SK-N-SH (cell line): ENCODE results near the gene DLG1. TPM values are rescaled to one million over a fixed set of nuclear protein-coding genes. Genes with fewer than 3 reads are reported as not detected.

Experiments
- CTCF ChIA-PET: fragments of 300-600, 350-600 bp; formaldehyde crosslinking; extraction: SDS; loops from one replicate; lab custom pipeline; 2021; lab: Yijun Ruan, JAX
- POLR2A ChIA-PET: fragments of 350-600 bp; sonication (Branson Sonifier 250); formaldehyde crosslinking; extraction: SDS; loops from one replicate; lab custom pipeline; 2020; ENCODE audit warnings: antibody characterized with exemption, inconsistent platforms; lab: Yijun Ruan, JAX
- DNase-seq: peaks from one replicate; pipeline ENCODE4 v3.0.0; 2012
- H2AFZ ChIP-seq: fragments of 200-600 bp; sonication (generic); 2 replicates; pipeline ENCODE4 v1.8.1; 2016; ENCODE audit warnings: antibody characterized with exemption, mild to moderate bottlenecking, low read depth
- H3F3A ChIP-seq: fragments of 200-600 bp; sonication (generic); replicated peaks from 2 replicates; pipeline ENCODE3; 2016; ENCODE audit warnings: antibody characterized with exemption, mild to moderate bottlenecking; ENCODE audit not compliant: insufficient read depth
- H3K27ac ChIP-seq, 2 experiments: fragments of 200-500 bp in 1 of 2; fragments of 200-600 bp in 1 of 2; sonication (Bioruptor generic) in 1 of 2; sonication (generic), shearing (Covaris generic) in 1 of 2; 2 replicates each; pipeline versions ENCODE4 v1.5.1 to v1.6.1; 2014 to 2016; ENCODE audit warnings: low read depth in 2 of 2, inconsistent platforms in 1 of 2, low read length in 1 of 2, mild to moderate bottlenecking in 1 of 2, mixed read lengths in 1 of 2
- H3K27me3 ChIP-seq: fragments of 200-600 bp; sonication (generic), shearing (Covaris generic); 2 replicates; pipeline ENCODE4 v1.6.1; 2016; ENCODE audit warnings: mixed run types; ENCODE audit not compliant: insufficient read depth
- H3K36me3 ChIP-seq, 2 experiments: fragments of 200-500 bp in 1 of 2; fragments of 200-600 bp in 1 of 2; sonication (Bioruptor generic) in 1 of 2; sonication (generic) in 1 of 2; replicated peaks in 1 of 2; 2 replicates each; pipeline versions ENCODE3 to v1.5.1; 2014 to 2016; ENCODE audit warnings: low read length in 1 of 2, mild to moderate bottlenecking in 1 of 2; ENCODE audit not compliant: insufficient read depth in 2 of 2, control insufficient read depth in 1 of 2
- H3K4me1 ChIP-seq, 2 experiments: fragments of 200-500 bp in 1 of 2; fragments of 200-600 bp in 1 of 2; sonication (Bioruptor generic) in 1 of 2; sonication (generic), shearing (Covaris generic) in 1 of 2; 2 replicates each; pipeline versions ENCODE4 v1.5.1 to v1.6.1; 2014 to 2016; ENCODE audit warnings: low read depth in 1 of 2, low read length in 1 of 2, mixed run types in 1 of 2; ENCODE audit not compliant: insufficient read depth in 2 of 2, control insufficient read depth in 1 of 2
- H3K4me2 ChIP-seq: fragments of 200-600 bp; sonication (generic), shearing (Covaris generic); 2 replicates; pipeline ENCODE4 v1.6.1; 2017; ENCODE audit warnings: mixed run types
- H3K4me3 ChIP-seq, 2 experiments: fragments of 200-500 bp in 1 of 2; fragments of 200-600 bp in 1 of 2; sonication (Bioruptor generic) in 1 of 2; sonication (generic), shearing (Covaris generic) in 1 of 2; 2 replicates each; pipeline versions ENCODE4 v1.5.1 to v1.8.1; 2014 to 2016; ENCODE audit warnings: low read depth in 2 of 2, inconsistent platforms in 1 of 2, low read length in 1 of 2, mild to moderate bottlenecking in 1 of 2, mixed read lengths in 1 of 2, moderate library complexity in 1 of 2
- H3K79me2 ChIP-seq: fragments of 200-600 bp; sonication (generic); 2 replicates; pipeline ENCODE4 v1.8.1; 2017; ENCODE audit warnings: mild to moderate bottlenecking; ENCODE audit not compliant: insufficient read depth
- H3K9ac ChIP-seq: fragments of 200-600 bp; sonication (generic); 2 replicates; pipeline ENCODE4 v1.6.1; 2017; ENCODE audit warnings: mixed run types
- H3K9me2 ChIP-seq: fragments of 200-600 bp; sonication (generic); 2 replicates; pipeline ENCODE4 v1.6.1; 2017; ENCODE audit warnings: mixed run types
- H3K9me3 ChIP-seq: fragments of 200-600 bp; sonication (generic); 2 replicates; pipeline ENCODE4 v1.6.1; 2017; ENCODE audit warnings: mixed run types, mild to moderate bottlenecking, moderate library complexity
- H4K20me1 ChIP-seq: fragments of 200-600 bp; sonication (generic); 2 replicates; pipeline ENCODE4 v1.6.1; 2017; ENCODE audit warnings: mild to moderate bottlenecking, mixed run types; ENCODE audit not compliant: insufficient read depth
- EZH2phosphoT487 ChIP-seq: fragments of 200-600 bp; sonication (generic); IDR thresholded peaks from 2 replicates; pipeline ENCODE4 v1.6.1; 2017; ENCODE audit warnings: low read depth, mixed run types, mild to moderate bottlenecking, antibody characterized with exemption, moderate library complexity, borderline replicate concordance
- FOXJ3 ChIP-seq: sonication (generic); formaldehyde crosslinking; IDR thresholded peaks from 2 replicates; pipeline ENCODE4 v1.5.1; 2020; ENCODE audit warnings: mild to moderate bottlenecking, missing genetic modification reagents
- FOXM1 ChIP-seq: IDR thresholded peaks from 2 replicates; pipeline ENCODE4 v1.4.0; 2012; ENCODE audit warnings: low read depth, mild to moderate bottlenecking
- GATA2 ChIP-seq: sonication (generic); formaldehyde crosslinking; IDR thresholded peaks from 2 replicates; pipeline ENCODE4 v1.5.0; 2020; ENCODE audit warnings: mild to moderate bottlenecking, missing genetic modification reagents
- MXI1 ChIP-seq: IDR thresholded peaks from 2 replicates; pipeline ENCODE4 v1.6.1; 2012; ENCODE audit warnings: mild to moderate bottlenecking, low read depth, low read length, improper control_type of control experiment
- NFIC ChIP-seq: IDR thresholded peaks from 2 replicates; pipeline ENCODE4 v1.4.0; 2012; ENCODE audit warnings: borderline replicate concordance
- NRF1 ChIP-seq: IDR thresholded peaks from 2 replicates; pipeline ENCODE4 v1.6.1; 2012; ENCODE audit warnings: low read depth, mild to moderate bottlenecking, low read length
- RAD21 ChIP-seq: IDR thresholded peaks from 2 replicates; pipeline ENCODE4 v1.6.1; 2012; ENCODE audit warnings: mild to moderate bottlenecking, low read length
- RFX5 ChIP-seq: IDR thresholded peaks from 2 replicates; pipeline ENCODE4 v1.6.1; 2012; ENCODE audit warnings: mild to moderate bottlenecking, improper control_type of control experiment, low read length
- SIN3A ChIP-seq: IDR thresholded peaks from 2 replicates; pipeline ENCODE4 v1.6.1; 2012; ENCODE audit warnings: low read depth, mild to moderate bottlenecking, low read length, moderate library complexity, borderline replicate concordance
- TEAD4 ChIP-seq: IDR thresholded peaks from 2 replicates; pipeline ENCODE4 v1.4.0; 2012; ENCODE audit warnings: mild to moderate bottlenecking, borderline replicate concordance; ENCODE audit not compliant: insufficient read depth
- YY1 ChIP-seq: IDR thresholded peaks from 2 replicates; pipeline ENCODE4 v1.4.0; 2012; ENCODE audit warnings: low read depth, mild to moderate bottlenecking
- WGBS: methylation state at CpG from one replicate; pipeline ENCODE4 v1.1.6; 2017; ENCODE audit warnings: low lambda C conversion rate; 5-methylcytosine and 5-hydroxymethylcytosine counted together
- polyA plus RNA-seq, 3 experiments: library from polyadenylated mRNA; depleted of rRNA; stranded (reverse); fragments of >200 nt; gene quantifications; 2 replicates each; pipeline ENCODE4 v1.2.3, GENCODE V29; 2012
- TF ChIP-seq, protein P1 (sequence below): IDR thresholded peaks from 2 replicates; pipeline ENCODE4 v1.4.0; 2012; ENCODE audit warnings: low read depth, borderline replicate concordance
- TF ChIP-seq, protein P2 (sequence below): IDR thresholded peaks from 2 replicates; pipeline ENCODE4 v1.4.0; 2012; ENCODE audit warnings: low read depth

DLG1 gene
- polyA plus RNA-seq, 1 of the 3 experiments (the other 2 are of a cell fraction): 16.5 TPM

DNA sequence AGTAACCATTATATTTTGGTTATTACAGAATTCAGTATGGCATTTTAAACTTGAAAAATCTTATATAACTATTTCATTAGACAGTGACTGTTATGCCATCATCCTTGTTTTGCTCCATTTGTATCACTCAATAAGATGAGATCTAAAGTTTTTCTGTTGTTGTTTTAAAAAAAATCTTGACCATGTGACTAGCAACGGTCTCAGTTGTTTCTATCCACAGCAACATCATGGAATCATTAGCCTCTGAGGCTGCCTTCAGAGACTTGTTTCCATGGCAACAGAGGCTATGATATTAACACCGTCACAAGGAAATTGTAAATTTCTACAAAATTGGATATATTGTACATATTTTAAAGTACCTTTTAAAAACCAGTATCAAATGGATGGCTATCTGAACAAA is 129.8 kb downstream of the DLG1 start:
- Histone ChIP-seq H3K4me3 (no peak overlapping the region), H3K9ac (no peak overlapping the region), H3K27ac (peak overlapping the region; percentile 46 to 94; a peak in 3 of 4 replicates), H3K4me2 (no peak overlapping the region), H3K4me1 (peaks cover 0 to 36% of the 10 kb centered on the region in 2 experiments; a peak in 2 of 4 replicates), H3F3A (no peaks in the 10 kb centered on the region), H2AFZ (no peak overlapping the region), H3K9me2 (no peaks in the 10 kb centered on the region), H3K9me3 (no peaks in the 10 kb centered on the region), H3K27me3 (no peaks in the 10 kb centered on the region), H3K79me2 (peaks cover 42% of the 10 kb centered on the region; the same call in 1 of the 2 replicates), H4K20me1 (0 out of 2 replicates have a peak, but pooled peaks cover 5% of the 10 kb centered on the region), H3K36me3 (no peaks in the 10 kb centered on the region)
- peak; percentile 39 for DNase-seq
- CTCF ChIA-PET: interaction anchor here (1.3 to 2.6 kb wide), 4 partner anchors 18 to 199 kb away, joined by 3 to 12 read pairs (median 10); partner anchors contain the start of gene MELTF
- 59% methylated on average over 2 of the region's 2 CpGs for WGBS
- TF ChIP-seq RFX5 (peak; percentile 91), RAD21 (no peak), YY1 (no peak), MXI1 (peak; percentile 68), NFIC (no peak), SIN3A (no peak)
- TF ChIP-seq, protein P1, sequence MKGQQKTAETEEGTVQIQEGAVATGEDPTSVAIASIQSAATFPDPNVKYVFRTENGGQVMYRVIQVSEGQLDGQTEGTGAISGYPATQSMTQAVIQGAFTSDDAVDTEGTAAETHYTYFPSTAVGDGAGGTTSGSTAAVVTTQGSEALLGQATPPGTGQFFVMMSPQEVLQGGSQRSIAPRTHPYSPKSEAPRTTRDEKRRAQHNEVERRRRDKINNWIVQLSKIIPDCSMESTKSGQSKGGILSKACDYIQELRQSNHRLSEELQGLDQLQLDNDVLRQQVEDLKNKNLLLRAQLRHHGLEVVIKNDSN: peak; percentile 29; the same call in 1 of the 2 replicates
- POLR2A ChIA-PET: no interaction called here

DNA sequence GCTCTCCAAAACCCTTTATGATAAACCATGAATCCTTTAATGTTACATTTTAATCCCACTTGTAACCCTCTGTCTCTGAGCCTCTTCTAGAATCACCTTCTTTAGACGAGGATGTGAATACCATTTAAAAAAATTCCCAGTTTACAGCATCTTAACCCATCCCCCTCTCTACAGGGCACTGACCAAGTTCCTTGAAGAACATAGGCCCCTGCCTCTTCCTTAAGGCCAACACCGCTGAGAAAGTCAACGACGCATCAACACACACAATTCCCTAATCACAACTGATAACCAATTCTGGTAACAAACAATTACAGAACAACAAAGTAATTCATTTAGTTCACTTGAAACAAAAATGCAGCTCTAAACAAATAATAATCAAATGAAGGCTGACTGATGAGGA is 130.3 kb downstream of the DLG1 start:
- H3K4me2 ChIP-seq: no peak overlapping the region
- DNase-seq: no peak
- H3K27ac ChIP-seq: peak overlapping the region; percentile 46 to 94; a peak in 3 of 4 replicates
- H3K27me3 ChIP-seq: no peaks in the 10 kb centered on the region
- WGBS: 91% methylated on average over 4 of the region's 4 CpGs
- H3K9me3 ChIP-seq: no peaks in the 10 kb centered on the region
- H3K9me2 ChIP-seq: no peaks in the 10 kb centered on the region
- H3K79me2 ChIP-seq: peaks cover 44% of the 10 kb centered on the region; the same call in 1 of the 2 replicates
- peaks cover 0 to 2% of the 10 kb centered on the region in 2 experiments for H3K36me3 ChIP-seq
- POLR2A ChIA-PET: no interaction called here
- peaks cover 0 to 36% of the 10 kb centered on the region in 2 experiments; a peak in 2 of 4 replicates for H3K4me1 ChIP-seq
- H3F3A ChIP-seq: no peaks in the 10 kb centered on the region
- 0 out of 2 replicates have a peak, but pooled peaks cover 5% of the 10 kb centered on the region for H4K20me1 ChIP-seq
- no peak for TF ChIP-seq TEAD4
- TF ChIP-seq MXI1: no peak
- TF ChIP-seq, all 33 proteins: peak for 0
- H3K4me3 ChIP-seq: no peak overlapping the region
- H2AFZ ChIP-seq: no peak overlapping the region
- H3K9ac ChIP-seq: no peak overlapping the region
- CTCF ChIA-PET: interaction anchor here (1.3 to 2.1 kb wide), 2 partner anchors 19 to 36 kb away, joined by 3 to 12 read pairs; no protein-coding TSS in a partner anchor

DNA sequence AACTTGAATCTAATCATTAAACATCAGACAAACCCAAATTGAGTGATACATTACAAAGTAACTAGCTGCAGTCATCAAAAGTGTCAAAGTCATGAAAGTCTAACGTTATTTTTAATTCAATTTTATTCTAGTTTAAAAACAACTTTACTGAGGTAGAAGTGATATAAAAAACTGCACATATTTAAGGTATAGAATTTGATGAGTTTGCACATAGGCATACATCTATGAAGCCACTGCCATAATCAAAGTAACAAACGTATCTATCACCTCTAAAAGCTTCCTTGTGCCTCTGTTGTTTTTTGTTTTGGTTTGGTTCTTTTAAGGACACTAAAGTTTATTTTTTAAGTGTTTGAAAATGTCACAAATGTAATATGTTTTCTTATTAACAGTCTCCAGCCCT is 130.9 kb downstream of the DLG1 start:
- Histone ChIP-seq H2AFZ (no peak overlapping the region), H3K27me3 (no peaks in the 10 kb centered on the region), H3K9ac (no peak overlapping the region), H3K79me2 (peaks cover 49% of the 10 kb centered on the region), H3K4me1 (peaks cover 3 to 33% of the 10 kb centered on the region in 2 experiments; a peak in 3 of 4 replicates), H3K9me3 (no peaks in the 10 kb centered on the region), H3K4me3 (no peak overlapping the region), H3K36me3 (peaks cover 0 to 2% of the 10 kb centered on the region in 2 experiments), H4K20me1 (0 out of 2 replicates have a peak, but pooled peaks cover 5% of the 10 kb centered on the region), H3K4me2 (no peak overlapping the region), H3F3A (peaks cover 2% of the 10 kb centered on the region), H3K27ac (peak overlapping the region in 1 of 2 experiments; percentile 94; a peak in 2 of 4 replicates), H3K9me2 (no peaks in the 10 kb centered on the region)
- 88% methylated on average over 2 of the region's 2 CpGs for WGBS
- no peak for DNase-seq
- ChIA-PET POLR2A (no interaction called here), CTCF (interaction anchor here (2.1 to 2.3 kb wide), 2 partner anchors 19 to 165 kb away, joined by 7 to 12 read pairs; no protein-coding TSS in a partner anchor)
- TF ChIP-seq MXI1 (no peak), EZH2phosphoT487 (no peak), RAD21 (no peak), FOXJ3 (CRISPR knock-in tag) (no peak), FOXM1 (no peak), YY1 (no peak), GATA2 (CRISPR knock-in tag) (no peak), NRF1 (no peak)
- TF ChIP-seq, protein P1: no peak
- TF ChIP-seq, protein P2, sequence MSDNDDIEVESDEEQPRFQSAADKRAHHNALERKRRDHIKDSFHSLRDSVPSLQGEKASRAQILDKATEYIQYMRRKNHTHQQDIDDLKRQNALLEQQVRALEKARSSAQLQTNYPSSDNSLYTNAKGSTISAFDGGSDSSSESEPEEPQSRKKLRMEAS: no peak
